Neural cell (in vitro differentiated cells): ENCODE data around the gene GPC1.

Experiments used
- CTCF ChIP-seq: fragments of 450-650 bp; IDR thresholded peaks from 2 replicates; pipeline ENCODE4 v1.5.1; 2014; ENCODE audit warnings: antibody characterized with exemption, mild to moderate bottlenecking, moderate library complexity; ENCODE audit not compliant: poor library complexity, severe bottlenecking
- EP300 ChIP-seq: fragments of 450-650 bp; conservative IDR thresholded peaks from 2 replicates; pipeline ENCODE4 v1.6.1; 2014; ENCODE audit warnings: antibody characterized with exemption, mild to moderate bottlenecking, moderate library complexity; ENCODE audit not compliant: poor library complexity, severe bottlenecking
- EZH2 ChIP-seq: fragments of 200-600, 300-800 bp; shearing (Covaris generic), sonication (generic); IDR thresholded peaks from 2 replicates; pipeline ENCODE4 v1.6.1; 2014; ENCODE audit warnings: antibody characterized with exemption, low read length, borderline replicate concordance, mild to moderate bottlenecking; ENCODE audit not compliant: insufficient read depth, poor library complexity, severe bottlenecking
- MXI1 ChIP-seq: fragments of 450-650 bp; conservative IDR thresholded peaks from 2 replicates; pipeline ENCODE4 v1.6.1; 2014; ENCODE audit warnings: antibody characterized with exemption, mild to moderate bottlenecking; ENCODE audit not compliant: poor library complexity, severe bottlenecking
- POLR2AphosphoS5 ChIP-seq: IDR thresholded peaks from 2 replicates; pipeline ENCODE4 v1.6.1; 2012
- RAD21 ChIP-seq: fragments of 450-650 bp; conservative IDR thresholded peaks from 2 replicates; pipeline ENCODE4 v1.6.1; 2014; ENCODE audit warnings: antibody characterized with exemption, mild to moderate bottlenecking, moderate library complexity
- REST ChIP-seq: IDR thresholded peaks from 2 replicates; pipeline ENCODE4 v1.6.1; 2012; ENCODE audit warnings: borderline replicate concordance
- SMC3 ChIP-seq: fragments of 450-650 bp; conservative IDR thresholded peaks from 2 replicates; pipeline ENCODE4 v1.6.1; 2014; ENCODE audit warnings: antibody characterized with exemption, mild to moderate bottlenecking, moderate library complexity; ENCODE audit not compliant: poor library complexity
- TAF1 ChIP-seq: IDR thresholded peaks from 2 replicates; pipeline ENCODE4 v1.6.1; 2012; ENCODE audit warnings: low read depth

- TF ChIP-seq CTCF: no peak
- no peak for TF ChIP-seq EZH2
- TF ChIP-seq SMC3: no peak
- no peak for TF ChIP-seq RAD21
- no peak for TF ChIP-seq EP300
- TF ChIP-seq POLR2AphosphoS5: no peak
- no peak for TF ChIP-seq REST
- TF ChIP-seq MXI1: no peak
- no peak for TF ChIP-seq TAF1
Measured at GRCh38 chr2:240463274-240463865, 27.9 kb downstream of the GPC1 start.
